Liver (tissue), 3 donors: ENCODE results near the gene EYA3.

Source experiments
- RAD21 ChIP-seq, 2 donors: IDR thresholded peaks; 2 replicates each; pipeline ENCODE4 v1.6.1; 2016; ENCODE audit warnings: antibody characterized with exemption in 2 of 2, mild to moderate bottlenecking in 2 of 2
- YY1 ChIP-seq: IDR thresholded peaks from 2 replicates; pipeline ENCODE4 v1.6.1; 2016; ENCODE audit warnings: antibody characterized with exemption, mild to moderate bottlenecking
- TF ChIP-seq, protein P1 (sequence below): fragments of 150-350 bp; IDR thresholded peaks from 2 replicates; pipeline ENCODE4 v1.5.1; 2017; ENCODE audit warnings: improper control_type of control experiment, low read depth, low read length; ENCODE audit not compliant: missing input control
- TF ChIP-seq, protein P2 (sequence below): IDR thresholded peaks from 2 replicates; pipeline ENCODE4 v1.6.1; 2016; ENCODE audit warnings: antibody characterized with exemption
- TF ChIP-seq, protein P3 (sequence below): IDR thresholded peaks from 2 replicates; pipeline ENCODE4 v1.6.1; 2016; ENCODE audit warnings: antibody characterized with exemption
- donor health status: healthy.
- donor health status: healthy.

DNA sequence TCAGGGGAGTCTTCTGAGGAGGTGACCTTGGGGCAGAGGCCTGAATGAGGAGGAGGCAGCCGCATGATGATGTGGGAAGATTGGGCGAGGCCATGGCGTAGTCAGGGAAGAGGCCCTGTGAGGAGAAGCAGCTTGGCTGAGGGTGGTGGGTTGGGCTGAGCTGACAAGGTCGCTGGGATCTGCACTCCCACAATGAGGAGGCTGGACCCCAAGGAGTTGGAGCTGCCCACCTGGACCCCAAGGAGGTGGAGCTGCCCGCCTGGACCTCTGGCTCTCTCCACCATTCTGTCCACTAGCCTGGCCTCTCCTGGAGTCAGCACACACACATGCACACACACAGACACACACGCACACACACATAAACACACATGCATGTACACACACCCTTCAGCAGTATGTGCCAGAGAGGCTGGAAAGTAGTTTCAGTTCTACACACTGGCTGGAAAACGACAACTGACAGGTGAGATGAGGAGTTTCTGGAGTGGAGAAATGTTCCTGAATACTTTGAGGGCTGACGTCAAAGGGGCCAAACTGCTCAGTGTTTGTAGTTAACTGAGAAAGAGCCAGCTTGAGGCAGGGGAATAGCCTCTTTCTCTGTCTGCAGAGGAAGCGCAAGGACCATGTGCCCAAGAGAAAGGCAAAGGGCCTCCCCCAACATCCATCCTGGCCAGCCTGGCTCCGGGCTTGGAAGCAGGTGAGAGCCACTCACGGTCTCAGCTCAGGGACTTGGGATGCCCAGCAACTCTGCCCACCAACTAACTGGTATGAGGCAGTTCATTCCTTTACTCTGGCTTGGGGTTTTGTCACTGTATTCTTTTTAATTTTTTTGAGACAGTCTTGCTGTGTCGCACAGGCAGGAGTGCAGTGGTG lies 146.5 kb downstream of the EYA3 start:
- TF ChIP-seq, protein P1, sequence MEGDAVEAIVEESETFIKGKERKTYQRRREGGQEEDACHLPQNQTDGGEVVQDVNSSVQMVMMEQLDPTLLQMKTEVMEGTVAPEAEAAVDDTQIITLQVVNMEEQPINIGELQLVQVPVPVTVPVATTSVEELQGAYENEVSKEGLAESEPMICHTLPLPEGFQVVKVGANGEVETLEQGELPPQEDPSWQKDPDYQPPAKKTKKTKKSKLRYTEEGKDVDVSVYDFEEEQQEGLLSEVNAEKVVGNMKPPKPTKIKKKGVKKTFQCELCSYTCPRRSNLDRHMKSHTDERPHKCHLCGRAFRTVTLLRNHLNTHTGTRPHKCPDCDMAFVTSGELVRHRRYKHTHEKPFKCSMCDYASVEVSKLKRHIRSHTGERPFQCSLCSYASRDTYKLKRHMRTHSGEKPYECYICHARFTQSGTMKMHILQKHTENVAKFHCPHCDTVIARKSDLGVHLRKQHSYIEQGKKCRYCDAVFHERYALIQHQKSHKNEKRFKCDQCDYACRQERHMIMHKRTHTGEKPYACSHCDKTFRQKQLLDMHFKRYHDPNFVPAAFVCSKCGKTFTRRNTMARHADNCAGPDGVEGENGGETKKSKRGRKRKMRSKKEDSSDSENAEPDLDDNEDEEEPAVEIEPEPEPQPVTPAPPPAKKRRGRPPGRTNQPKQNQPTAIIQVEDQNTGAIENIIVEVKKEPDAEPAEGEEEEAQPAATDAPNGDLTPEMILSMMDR = no peak
- TF ChIP-seq, protein P2, sequence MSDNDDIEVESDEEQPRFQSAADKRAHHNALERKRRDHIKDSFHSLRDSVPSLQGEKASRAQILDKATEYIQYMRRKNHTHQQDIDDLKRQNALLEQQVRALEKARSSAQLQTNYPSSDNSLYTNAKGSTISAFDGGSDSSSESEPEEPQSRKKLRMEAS = no peak
- TF ChIP-seq YY1 (no peak), RAD21 (IDR thresholded peaks at IDR 0.05) (no peak)
- TF ChIP-seq, protein P3, sequence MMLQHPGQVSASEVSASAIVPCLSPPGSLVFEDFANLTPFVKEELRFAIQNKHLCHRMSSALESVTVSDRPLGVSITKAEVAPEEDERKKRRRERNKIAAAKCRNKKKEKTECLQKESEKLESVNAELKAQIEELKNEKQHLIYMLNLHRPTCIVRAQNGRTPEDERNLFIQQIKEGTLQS = no peak
